RCC 7860 (cell line): Measurements from ENCODE around the gene TENT5D.
"Not testable (repeated sequence)": the region's sequence is repeated elsewhere in the genome, so short reads cannot be mapped to it uniquely, and the experiment has no call there.

ENCODE experiments used
- DNase-seq: peaks from one replicate; pipeline ENCODE4 v3.0.0-alpha.2; 2015; ENCODE audit warnings: low spot score
- FAIRE-seq: peaks from 2 replicates; lab custom pipeline; 2012; peaks lifted over from hg19 to GRCh38; lab: Jason Lieb, UNC

Gene TENT5D

GRCh38 chrX:80420147-80420546 is at the start of gene TENT5D:
TSS of gene TENT5D (plus strand) at chrX:80420447. CDS start at chrX:80442540, 22,093 bp downstream.
- FAIRE-seq: no peak
- no peak for DNase-seq

GRCh38 chrX:80385651-80386050 is 34.6 kb upstream of the TENT5D start:
- DNase-seq, FAIRE-seq: not testable (repeated sequence)

GRCh38 chrX:80388206-80388605 is 32.0 kb upstream of the TENT5D start:
- peak; percentile 4 for DNase-seq
- no peak for FAIRE-seq

GRCh38 chrX:80412042-80412441 is 8.2 kb upstream of the TENT5D start:
- no peak for DNase-seq
- no peak for FAIRE-seq

- no peak for DNase-seq
- no peak for FAIRE-seq
Observed at GRCh38 chrX:80423000-80423399, 2.8 kb downstream of the TENT5D start.

GRCh38 chrX:80423744-80424143 is 3.5 kb downstream of the TENT5D start:
- FAIRE-seq: no peak
- no peak for DNase-seq

GRCh38 chrX:80430826-80431504 is 10.7 kb downstream of the TENT5D start:
- DNase-seq (no peak), FAIRE-seq (no peak)

GRCh38 chrX:80431505-80431832 is 11.2 kb downstream of the TENT5D start:
- DNase-seq: no peak
- no peak for FAIRE-seq

GRCh38 chrX:80432441-80432840 is 12.2 kb downstream of the TENT5D start:
- DNase-seq: no peak
- FAIRE-seq: no peak

- DNase-seq (no peak), FAIRE-seq (no peak)
Observed at GRCh38 chrX:80432863-80433262, 12.6 kb downstream of the TENT5D start.

- not testable (repeated sequence) for DNase-seq, FAIRE-seq
Observed at GRCh38 chrX:80468166-80468565, 47.9 kb downstream of the TENT5D start.

- FAIRE-seq (no peak), DNase-seq (no peak)
Observed at GRCh38 chrX:80471582-80471981, 51.3 kb downstream of the TENT5D start.

GRCh38 chrX:80485543-80485942 is 65.3 kb downstream of the TENT5D start:
- no peak for FAIRE-seq

GRCh38 chrX:80486299-80486698 is 66.1 kb downstream of the TENT5D start:
- DNase-seq: no peak
- no peak for FAIRE-seq

More at GRCh38 chrX:80485543-80485942, 65.3 kb downstream of the TENT5D start:
- DNase-seq: no peak

- FAIRE-seq (no peak), DNase-seq (no peak)
Observed at GRCh38 chrX:80489166-80489565, 68.9 kb downstream of the TENT5D start.
